HG03103 (cell line): Measurements from ENCODE around the gene KIF26A.

ENCODE experiments used
- ATAC-seq: cut with Tn5 transposase; IDR thresholded peaks from one replicate; pipeline ENCODE4 v1.9.1; 2021; ENCODE audit warnings: low read depth; ENCODE audit not compliant: unreplicated experiment

KIF26A gene

GRCh38 chr14:104101086-104101621 is 37.2 kb upstream of the KIF26A start:
- no peak for ATAC-seq

GRCh38 chr14:104101651-104102281 is 36.6 kb upstream of the KIF26A start:
- ATAC-seq, result no peak

- no peak for ATAC-seq
Observed at GRCh38 chr14:104102282-104102914, 36.0 kb upstream of the KIF26A start.

- no peak for ATAC-seq
Observed at GRCh38 chr14:104103061-104103445, 35.3 kb upstream of the KIF26A start.

- ATAC-seq, result no peak
Observed at GRCh38 chr14:104103446-104104075, 34.8 kb upstream of the KIF26A start.

GRCh38 chr14:104104076-104104901 is 34.1 kb upstream of the KIF26A start:
- ATAC-seq, result no peak

- no peak for ATAC-seq
Observed at GRCh38 chr14:104105071-104105821, 33.1 kb upstream of the KIF26A start.

- ATAC-seq, result no peak
Observed at GRCh38 chr14:104105822-104106470, 32.4 kb upstream of the KIF26A start.

- no peak for ATAC-seq
Observed at GRCh38 chr14:104106471-104106991, 31.9 kb upstream of the KIF26A start.

GRCh38 chr14:104107101-104107581 is 31.2 kb upstream of the KIF26A start:
- ATAC-seq, result no peak

GRCh38 chr14:104107611-104108569 is 30.5 kb upstream of the KIF26A start:
- no peak for ATAC-seq

- ATAC-seq, result no peak
Observed at GRCh38 chr14:104108570-104109541, 29.5 kb upstream of the KIF26A start.

GRCh38 chr14:104109731-104110361 is 28.5 kb upstream of the KIF26A start:
- no peak for ATAC-seq

- ATAC-seq, result no peak
Observed at GRCh38 chr14:104110491-104111209, 27.7 kb upstream of the KIF26A start.

- ATAC-seq, result no peak
Observed at GRCh38 chr14:104111301-104112112, 26.9 kb upstream of the KIF26A start.
